Stimulated activated CD4-positive, alpha-beta T cell treated with anti-CD3 and anti-CD28 coated beads, TNF-alpha, amount 100 ng/mL, for 4 hours (primary cell): Measurements from ENCODE around the gene ASTL.

Experiments used
- DNase-seq, 3 experiments: peaks; one replicate each; pipeline ENCODE4 v3.0.0-alpha.2; 2020; ENCODE audit warnings: low read depth in 3 of 3

ASTL gene

GRCh38 chr2:96159084-96159830, 21.0 kb upstream of the ASTL start:
- peak in 1 of 3 experiments; percentile 32 for DNase-seq

- no peak for DNase-seq
These were observed 20.2 kb upstream of the ASTL start for GRCh38 chr2:96158554-96158940.

- peak; percentile 86 to 92 (median 90) for DNase-seq
These were observed 19.6 kb upstream of the ASTL start for GRCh38 chr2:96157649-96158553.

GRCh38 chr2:96156926-96157648, 18.8 kb upstream of the ASTL start:
- no peak for DNase-seq

- DNase-seq, result no peak
These were observed 17.9 kb upstream of the ASTL start for GRCh38 chr2:96156011-96156820.

GRCh38 chr2:96154506-96155380, 16.4 kb upstream of the ASTL start:
- DNase-seq, result no peak

GRCh38 chr2:96153991-96154431, 15.7 kb upstream of the ASTL start:
- DNase-seq, result no peak

- no peak for DNase-seq
These were observed 15.0 kb upstream of the ASTL start for GRCh38 chr2:96153291-96153713.

- no peak for DNase-seq
These were observed 14.2 kb upstream of the ASTL start for GRCh38 chr2:96152304-96153161.

GRCh38 chr2:96151595-96152303, 13.4 kb upstream of the ASTL start:
- no peak for DNase-seq

- no peak for DNase-seq
These were observed 12.7 kb upstream of the ASTL start for GRCh38 chr2:96150791-96151594.

GRCh38 chr2:96150007-96150640, 11.8 kb upstream of the ASTL start:
- DNase-seq, result no peak

- peak; percentile 90 to 97 (median 96) for DNase-seq
These were observed 10.3 kb upstream of the ASTL start for GRCh38 chr2:96148410-96149217.

GRCh38 chr2:96147593-96148201, 9.4 kb upstream of the ASTL start:
- DNase-seq, result no peak

GRCh38 chr2:96146881-96147592, 8.7 kb upstream of the ASTL start:
- DNase-seq, result no peak
